GM19193 (cell line): ENCODE measurements around the gene WBP1L.

Experiments used
- POLR2A ChIP-seq: IDR thresholded peaks from 4 replicates; pipeline ENCODE4 v1.6.1; 2011; ENCODE audit not compliant: insufficient read depth, insufficient read length; ENCODE audit errors: extremely low read depth

WBP1L gene

DNA sequence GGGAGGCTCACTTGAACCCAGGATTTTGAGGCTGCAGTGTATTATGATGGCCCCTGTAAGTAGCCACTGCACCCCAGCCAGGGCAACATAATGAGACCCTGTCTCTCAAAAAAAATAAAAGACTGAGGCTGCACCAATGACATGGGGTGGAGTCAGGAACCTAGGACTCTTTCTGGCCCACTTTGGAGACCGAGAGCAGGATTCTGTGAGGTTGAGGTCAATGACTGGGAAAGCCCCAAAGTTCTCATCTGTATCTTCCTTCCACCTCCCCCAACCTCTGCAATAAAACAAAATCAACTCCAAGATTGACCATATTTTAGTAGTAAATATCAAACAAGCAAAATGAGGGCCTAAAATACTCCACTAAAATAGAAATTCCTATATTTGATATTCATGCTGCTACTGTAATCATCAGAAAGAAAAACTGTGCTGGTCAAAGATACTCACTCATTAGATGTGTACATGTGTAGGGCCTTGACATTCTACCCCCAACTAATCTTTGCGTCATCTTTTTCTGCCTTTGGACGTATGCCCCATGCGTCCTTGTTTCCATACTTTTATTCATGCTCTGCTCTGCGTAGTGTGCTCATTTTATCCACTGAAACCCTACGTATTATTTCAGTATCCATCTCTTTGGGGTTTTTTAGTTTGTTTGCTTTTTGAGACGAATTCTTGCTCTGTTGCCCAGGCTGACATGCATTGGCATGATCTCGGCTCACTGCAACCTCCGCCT is 23.8 kb downstream of the WBP1L start:
- TF ChIP-seq POLR2A = no peak

GRCh38 chr10:102769375-102770107 is 25.8 kb downstream of the WBP1L start:
- no peak for TF ChIP-seq POLR2A

DNA sequence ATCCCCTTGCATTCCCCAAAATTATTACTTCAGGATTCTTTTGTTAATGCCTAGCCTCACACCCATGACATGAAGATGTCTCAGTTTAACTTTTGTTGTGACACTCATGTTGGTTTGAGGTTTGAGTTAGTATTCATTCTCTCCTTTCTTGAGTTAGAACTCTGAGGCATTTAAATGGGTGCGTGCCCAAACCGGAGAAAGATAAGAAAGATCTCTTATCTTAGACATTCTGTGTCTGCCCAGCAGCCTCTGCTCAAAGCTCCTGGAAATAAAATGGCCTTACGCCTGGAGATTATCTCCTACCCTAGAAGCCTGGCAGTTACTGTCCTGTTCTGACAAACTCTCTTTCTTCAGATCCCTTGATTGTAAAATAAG is 26.3 kb downstream of the WBP1L start:
- TF ChIP-seq POLR2A = no peak

- TF ChIP-seq POLR2A = no peak
Measured at GRCh38 chr10:102770792-102771191, 27.0 kb downstream of the WBP1L start.

DNA sequence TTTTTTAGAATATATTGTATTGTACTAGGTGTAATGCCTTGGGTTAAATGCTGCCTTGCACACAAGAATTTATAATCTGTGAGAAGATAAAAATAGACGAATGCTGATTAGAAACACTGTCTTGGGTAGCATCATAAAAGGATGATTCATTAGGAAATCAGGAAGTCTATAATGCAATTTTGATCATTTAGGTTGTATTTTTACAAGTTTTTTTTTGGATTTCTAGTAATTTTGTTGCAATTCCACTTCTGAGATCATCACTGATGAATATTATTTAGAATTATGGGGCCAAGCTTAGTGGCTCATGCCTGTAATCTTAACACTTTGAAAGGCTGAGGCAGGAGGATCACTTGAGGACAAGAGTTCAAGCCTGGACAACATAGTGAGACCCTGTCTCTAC is 29.6 kb downstream of the WBP1L start:
- no peak for TF ChIP-seq POLR2A

DNA sequence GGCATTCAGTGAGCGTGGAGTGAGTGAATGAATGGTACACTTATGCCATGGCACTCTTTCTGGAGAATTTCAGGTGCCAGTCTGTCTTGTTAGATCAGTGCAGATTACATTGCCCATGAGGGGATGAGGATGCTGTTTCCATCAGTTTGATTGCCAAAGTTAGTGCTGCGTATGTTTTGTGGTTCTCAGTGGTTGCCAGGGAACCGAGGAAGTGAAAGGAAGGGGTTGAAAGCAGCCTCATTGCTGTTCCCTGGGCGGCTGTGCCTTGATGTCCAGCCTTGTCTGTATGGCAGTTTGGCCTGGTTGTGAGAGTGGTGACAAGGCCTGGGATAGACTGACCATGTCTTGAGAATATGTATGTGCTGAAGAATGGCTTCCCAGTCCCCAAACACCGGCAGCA is 30.2 kb downstream of the WBP1L start:
- no peak for TF ChIP-seq POLR2A

DNA sequence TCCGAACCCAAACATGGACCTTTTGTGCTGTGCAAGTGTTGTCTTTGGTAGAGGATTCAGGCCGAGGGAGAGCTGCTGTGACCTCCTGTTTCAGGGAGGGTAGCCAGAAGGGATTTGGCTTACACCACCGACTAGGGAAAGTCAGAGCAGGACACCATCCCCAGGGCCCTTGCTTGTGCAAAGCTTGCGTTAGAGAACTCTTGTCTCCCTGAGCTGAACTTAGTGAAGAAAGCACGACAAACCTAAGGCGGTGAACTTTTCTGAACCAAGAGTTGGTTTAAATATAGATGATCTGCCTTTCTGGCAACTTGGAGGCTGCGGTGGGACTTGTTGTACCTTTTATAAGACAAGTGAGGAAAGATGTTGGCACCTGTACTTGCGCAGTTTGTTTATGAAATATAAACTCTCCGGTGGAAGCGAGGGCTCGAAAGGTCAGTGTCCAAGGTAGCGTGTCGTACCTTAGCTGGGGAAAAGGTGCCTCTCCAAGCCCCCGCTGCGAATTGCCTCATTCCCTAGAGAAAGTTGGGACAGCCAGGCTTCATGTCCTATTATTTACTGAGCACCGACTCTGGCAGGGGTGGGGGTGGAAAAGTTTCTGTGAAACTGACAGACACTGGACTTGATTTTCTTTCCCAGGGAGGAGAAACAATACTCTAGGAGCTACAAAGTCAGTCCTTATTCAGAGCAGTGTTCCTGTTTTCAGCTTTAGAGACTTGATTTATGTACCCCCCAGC is 31.6 kb downstream of the WBP1L start:
- TF ChIP-seq POLR2A = no peak

- no peak for TF ChIP-seq POLR2A
Measured at GRCh38 chr10:102775935-102776669, 32.4 kb downstream of the WBP1L start.

DNA sequence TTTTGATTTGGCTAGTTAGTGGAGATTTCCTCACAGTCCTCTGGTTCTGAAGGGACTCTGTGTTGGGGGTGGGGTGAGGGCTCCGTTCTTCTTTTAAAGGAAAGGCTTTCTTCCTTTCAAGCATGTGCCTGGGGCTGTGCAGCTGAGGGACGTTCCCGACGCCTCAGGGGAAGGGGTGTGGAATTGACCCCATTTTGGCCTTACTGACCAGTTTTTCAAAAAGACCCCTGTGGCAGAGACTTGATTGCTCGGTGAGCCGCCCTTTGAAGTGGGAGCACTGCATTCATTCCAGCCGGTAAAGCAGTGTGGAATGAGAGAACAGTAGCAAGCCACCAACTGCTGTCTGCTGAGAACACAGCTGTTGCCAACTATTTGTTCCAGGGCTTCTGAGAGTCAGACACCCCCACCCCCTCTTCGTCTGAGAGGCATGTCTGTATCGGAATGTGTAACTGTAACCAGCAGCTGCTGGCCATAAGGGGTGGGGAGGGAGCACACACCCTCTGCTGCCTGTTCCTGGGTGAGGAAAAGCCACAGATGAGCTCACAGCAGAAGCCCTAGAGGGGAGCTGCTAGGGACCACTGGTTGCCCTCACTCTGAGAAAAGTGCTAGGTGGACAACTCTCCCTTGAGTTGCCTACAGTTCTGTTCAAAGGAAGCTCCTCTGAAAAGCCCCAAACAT is 33.2 kb downstream of the WBP1L start:
- no peak for TF ChIP-seq POLR2A

GRCh38 chr10:102777711-102778453 is 34.1 kb downstream of the WBP1L start:
- TF ChIP-seq POLR2A = no peak

GRCh38 chr10:102778781-102779180 is 35.0 kb downstream of the WBP1L start:
- no peak for TF ChIP-seq POLR2A

DNA sequence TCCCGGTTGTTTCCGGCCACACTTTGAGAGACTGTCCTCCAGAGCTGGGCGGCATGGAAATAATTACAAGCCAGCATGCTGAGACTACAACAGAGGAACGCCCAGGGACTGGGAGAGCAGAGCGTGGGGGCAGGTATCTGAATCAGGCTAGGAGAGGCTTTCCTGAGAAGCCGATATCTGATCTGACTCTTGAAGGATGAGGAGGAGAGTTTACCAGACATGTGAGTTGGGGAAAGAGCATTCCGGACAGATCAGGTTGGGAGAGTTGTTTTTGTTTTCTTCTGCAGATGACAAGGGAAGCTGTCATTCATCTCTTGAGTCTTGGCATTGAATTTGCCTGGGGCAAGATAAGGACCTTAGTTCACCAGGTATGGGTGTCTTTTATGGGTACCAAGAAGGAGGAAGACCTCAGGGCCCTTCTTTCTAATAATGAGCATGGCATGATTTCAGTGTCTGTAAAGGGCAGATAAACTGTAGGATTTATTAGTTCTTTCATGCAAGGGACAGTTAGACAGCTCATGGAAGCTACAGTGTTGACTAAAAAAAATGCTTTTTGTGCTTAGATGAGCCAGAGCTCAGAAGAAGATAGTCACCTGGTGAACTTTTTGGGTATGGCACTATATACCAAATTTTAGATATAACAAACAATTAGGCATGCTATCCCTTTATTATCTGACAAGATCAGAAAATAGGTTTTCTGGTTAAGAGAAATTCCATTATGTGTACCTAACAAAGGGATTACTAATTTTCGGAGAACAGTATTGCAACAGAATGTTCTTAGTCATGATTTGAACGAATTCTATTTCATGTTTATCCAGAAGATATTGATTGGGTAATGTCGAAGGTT is 36.2 kb downstream of the WBP1L start:
- no peak for TF ChIP-seq POLR2A

DNA sequence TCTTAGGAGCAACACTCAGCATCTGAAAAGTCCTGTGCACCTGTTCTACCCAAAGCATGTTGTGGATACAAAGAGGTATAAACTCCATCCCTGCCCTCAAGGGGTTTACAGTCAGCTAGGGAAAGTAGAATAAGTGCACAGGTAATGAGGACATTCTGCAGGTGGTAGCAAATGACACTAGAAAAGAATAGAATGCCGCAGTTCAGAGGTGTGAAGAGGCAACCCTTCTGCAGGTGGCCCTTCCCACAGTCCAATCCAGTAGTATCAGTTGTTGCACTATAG is 36.7 kb downstream of the WBP1L start:
- no peak for TF ChIP-seq POLR2A

- no peak for TF ChIP-seq POLR2A
Measured at GRCh38 chr10:102781090-102781920, 37.6 kb downstream of the WBP1L start.
